Left lobe of liver (tissue), 2 donors: Measurements from ENCODE around the gene FOLR3. TPM values are rescaled to one million over a fixed set of nuclear protein-coding genes. Genes with fewer than 3 reads are reported as not detected.
"Not testable (repeated sequence)": the region's sequence is repeated elsewhere in the genome, so short reads cannot be mapped to it uniquely, and the experiment has no call there.

ENCODE experiments used
- ATAC-seq: fragments of 200-7000 bp; cut with Tn5 transposase; one replicate; pipeline ENCODE4 v1.9.1; 2020; ENCODE audit warnings: mild to moderate bottlenecking, moderate library complexity
- DNase-seq: peaks from one replicate; pipeline ENCODE4 v3.0.0-alpha.2; 2020; ENCODE audit warnings: low spot score
- total RNA-seq: library from RNA; stranded (reverse); gene quantifications from one replicate; pipeline ENCODE4 v1.2.1, GENCODE V29; 2021
- donor health status: DM: no; HTN: no; CAD: no; lungs with moderate emphysema.
- donor health status: DM: no; HTN: yes; CAD: no.

FOLR3 gene
- total RNA-seq, 1 donor from 2014 or later = 0.81 TPM

DNA sequence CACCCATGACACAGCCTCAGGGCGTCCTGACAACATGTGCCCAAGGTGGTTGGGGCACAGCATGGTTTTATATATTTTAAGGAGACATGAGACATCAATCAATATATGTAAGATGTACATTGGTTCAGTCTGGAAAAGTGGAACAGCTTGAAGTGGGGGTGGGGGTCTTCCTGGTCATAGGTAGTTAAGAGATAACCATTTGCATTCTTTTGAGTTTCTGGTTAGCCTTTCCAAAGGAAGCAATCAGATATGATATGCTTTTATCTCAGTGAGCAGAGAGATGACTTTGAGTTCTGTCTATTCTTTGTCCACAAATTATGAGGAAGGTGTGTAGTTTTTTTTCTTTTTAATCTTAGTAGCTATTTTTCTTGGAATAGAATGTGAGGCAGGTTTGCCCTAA, 12.9 kb upstream of the FOLR3 start:
- ATAC-seq = no peak
- no peak for DNase-seq

DNA sequence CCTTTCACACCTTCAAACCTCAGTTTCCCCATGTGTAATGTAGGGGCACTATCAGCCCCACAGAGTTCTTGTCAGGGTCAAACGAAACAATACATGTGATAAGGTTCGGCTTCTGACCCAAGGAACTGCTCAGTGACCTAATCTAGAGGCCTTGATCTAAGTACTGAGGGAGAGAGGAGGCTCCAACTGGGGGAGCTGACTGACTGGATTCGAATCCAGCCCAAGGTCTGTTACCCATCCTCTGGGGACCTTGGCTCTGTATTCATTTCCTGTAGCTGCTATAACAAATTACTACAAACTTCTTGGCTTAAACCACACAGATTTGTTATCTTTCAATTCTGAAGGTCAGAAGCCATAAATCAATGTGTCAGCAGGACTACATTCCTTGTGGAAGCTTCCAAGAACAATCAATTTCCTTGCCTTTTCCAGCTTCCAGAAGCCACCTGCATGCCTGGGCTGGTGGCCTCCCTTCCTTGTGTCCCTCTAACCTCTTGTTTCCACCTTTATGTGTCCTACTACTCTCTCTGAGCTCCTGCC, 12.3 kb upstream of the FOLR3 start:
- ATAC-seq (no peak), DNase-seq (no peak)

DNA sequence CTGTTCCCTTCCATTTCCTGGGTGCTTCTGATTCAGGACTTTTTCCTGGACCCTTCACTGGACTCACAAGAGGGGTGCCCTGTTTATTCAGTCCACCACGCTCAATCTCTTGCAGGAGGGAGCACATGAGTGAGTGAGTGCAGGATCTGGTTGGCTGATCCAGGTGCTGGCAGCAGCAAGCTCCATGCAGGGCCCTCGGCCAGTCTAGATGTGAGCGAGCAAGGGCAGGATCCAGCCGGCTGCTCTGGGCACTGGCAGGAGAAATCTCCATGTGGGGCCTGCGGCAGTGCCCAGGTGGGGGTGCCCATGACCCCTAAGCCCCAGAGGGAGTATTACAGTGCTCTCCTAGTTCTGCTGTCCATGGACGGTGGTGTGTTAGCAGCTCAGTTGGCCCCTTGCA, 11.5 kb upstream of the FOLR3 start:
- ATAC-seq (no peak), DNase-seq (no peak)

DNA sequence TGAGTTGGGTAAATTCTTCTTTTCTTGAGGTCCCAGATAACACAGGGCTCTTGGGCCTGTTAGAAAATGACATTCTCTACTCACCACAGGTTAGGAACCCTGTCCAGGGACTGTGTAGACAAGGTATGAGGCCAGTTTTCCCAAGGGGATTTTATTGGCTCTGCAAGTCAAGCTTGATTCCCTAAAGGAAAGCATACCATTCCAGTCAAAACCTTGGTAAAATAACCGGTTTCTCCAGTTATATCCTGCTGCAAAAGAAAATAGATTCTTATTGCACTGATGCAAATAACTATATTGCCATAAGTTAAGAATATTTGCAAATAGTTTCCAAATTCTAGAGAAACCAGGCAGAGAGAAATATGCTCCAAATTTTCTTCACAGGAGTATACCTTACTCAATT, 9.6 kb upstream of the FOLR3 start:
- DNase-seq (no peak), ATAC-seq (no peak)

DNA sequence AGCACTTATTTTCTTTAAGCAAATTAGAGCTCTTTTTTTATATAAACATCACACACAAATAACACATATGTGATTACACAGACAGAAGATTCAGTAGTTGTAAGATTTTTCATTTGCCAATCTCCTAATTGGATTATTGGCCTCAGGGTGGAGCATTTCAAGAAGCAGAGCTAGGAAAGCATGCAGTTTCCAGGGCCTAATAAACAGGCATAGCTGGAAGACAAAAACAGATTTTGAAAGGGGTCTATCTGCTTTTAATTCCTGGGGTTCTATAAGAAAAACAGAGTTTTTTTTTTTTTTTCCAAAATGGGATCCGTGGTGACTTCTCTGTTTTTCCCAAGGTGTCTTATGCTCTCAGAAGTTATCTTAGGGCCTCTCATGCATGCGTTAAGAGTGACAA, 7.6 kb upstream of the FOLR3 start:
- DNase-seq = no peak
- ATAC-seq = no peak

DNA sequence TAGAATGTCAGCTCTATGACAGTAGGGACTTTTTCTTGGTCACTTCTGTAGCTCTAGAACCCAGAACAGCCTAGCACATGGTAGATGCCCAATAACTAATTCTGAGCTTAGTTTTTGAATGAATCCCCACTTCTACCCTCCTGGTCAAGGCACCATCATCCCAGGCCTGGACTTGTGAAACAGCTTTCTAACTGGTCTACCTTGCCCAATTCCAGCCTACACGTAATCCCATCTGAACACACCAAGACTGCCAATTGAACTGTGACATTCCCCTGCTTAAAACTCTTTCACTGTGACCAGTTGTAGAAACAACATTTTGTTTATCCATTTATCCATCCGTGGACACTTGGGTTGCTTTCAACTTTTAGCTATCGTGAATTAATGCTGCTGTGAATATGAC, 6.1 kb upstream of the FOLR3 start:
- ATAC-seq (no peak), DNase-seq (no peak)

DNA sequence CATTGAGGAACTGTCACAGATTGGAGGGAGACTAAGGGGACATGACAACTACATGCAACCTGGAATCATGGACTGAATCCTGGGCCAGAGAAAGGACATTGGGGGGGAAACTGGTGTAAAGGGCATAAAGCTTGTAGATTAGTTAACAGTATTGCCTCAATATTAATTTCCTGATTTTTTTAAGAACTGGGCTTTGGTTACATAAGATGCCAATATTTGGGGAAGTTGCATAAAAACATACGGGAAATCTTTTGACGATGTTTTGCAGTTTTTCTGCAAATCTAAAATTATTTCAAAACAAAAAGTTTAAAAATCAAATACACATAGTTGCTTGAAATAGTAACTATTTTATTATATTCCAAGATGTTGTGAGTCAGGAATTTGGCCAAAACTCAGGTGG, 2.9 kb upstream of the FOLR3 start:
- DNase-seq (no peak), ATAC-seq (no peak)

DNA sequence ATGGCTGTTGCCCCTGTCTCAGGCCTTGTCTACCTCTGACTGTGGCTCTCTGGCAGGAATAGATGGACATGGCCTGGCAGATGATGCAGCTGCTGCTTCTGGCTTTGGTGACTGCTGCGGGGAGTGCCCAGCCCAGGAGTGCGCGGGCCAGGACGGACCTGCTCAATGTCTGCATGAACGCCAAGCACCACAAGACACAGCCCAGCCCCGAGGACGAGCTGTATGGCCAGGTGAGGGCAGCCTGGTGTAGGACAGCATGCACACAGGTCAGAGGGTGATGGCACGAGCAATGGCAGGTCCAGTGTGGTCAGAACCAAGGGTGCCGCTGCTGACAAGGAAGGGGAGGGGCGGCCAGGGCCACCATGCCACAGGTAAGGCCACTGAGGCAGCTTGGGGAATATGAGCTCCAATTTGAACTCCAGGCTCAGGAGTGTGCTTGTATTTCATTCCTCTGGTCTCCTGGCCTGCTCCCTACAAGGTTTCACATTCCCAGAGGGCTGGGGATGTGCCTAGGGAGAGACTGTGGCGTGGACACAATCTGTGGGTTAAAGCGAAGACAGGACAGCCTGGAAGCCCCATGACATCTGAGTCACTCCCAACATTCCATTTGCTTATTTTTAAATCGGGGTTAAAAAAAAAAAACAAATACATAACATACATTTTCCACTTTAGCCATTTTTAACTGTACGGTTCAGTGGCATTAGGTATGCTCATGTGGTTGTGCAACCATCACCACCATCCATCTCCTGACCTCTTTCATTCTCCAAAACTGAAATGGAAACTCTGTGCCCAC, 562 bp downstream of the FOLR3 start:
- DNase-seq (no peak), ATAC-seq (no peak)

DNA sequence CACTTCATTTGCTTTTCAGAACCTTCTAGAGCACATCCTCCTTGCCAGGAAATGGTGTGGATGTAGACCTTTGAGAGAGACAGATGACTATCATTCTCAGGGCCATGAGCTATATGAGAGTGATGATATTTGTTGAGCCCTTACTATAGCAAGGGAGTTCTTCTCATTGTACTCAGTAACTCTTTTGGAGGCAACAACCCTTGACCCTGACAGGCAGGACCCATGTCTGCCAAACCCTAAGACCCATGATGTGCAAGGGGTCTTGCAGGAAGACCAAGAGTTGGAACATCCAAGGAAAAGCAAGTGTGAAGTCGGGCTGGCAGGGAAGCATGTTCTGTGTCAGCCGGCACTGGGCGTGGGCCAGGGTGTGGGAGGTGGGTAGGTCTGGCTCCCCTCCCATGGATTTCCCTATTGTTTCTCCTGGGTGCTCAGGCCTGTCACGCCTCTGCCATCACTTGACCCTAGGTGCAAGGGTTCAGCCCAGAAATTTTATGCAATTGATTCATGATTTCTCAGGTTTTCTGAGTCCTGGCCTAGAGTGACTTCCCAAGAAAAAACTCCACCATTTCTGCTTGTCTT, 1.2 kb downstream of the FOLR3 start:
- DNase-seq (no peak), ATAC-seq (no peak)

DNA sequence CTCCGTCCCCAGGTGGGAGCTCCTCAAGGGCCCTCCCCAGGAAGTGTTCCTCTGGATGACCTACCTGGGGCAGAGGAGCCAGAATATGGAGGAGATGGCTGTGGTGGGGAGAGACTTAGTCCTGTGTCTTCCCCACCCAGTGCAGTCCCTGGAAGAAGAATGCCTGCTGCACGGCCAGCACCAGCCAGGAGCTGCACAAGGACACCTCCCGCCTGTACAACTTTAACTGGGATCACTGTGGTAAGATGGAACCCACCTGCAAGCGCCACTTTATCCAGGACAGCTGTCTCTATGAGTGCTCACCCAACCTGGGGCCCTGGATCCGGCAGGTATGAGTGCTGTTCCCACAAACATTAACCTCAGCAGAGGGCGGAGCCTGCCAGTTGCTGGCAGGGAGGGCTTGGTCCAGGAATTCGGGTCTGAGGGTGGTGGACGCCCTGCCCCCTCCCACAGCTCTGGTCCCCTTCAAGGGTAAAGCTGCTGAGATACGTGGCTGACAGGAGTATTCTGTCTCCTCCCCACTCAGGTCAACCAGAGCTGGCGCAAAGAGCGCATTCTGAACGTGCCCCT, 3.4 kb downstream of the FOLR3 start:
- ATAC-seq (no peak), DNase-seq (no peak)

DNA sequence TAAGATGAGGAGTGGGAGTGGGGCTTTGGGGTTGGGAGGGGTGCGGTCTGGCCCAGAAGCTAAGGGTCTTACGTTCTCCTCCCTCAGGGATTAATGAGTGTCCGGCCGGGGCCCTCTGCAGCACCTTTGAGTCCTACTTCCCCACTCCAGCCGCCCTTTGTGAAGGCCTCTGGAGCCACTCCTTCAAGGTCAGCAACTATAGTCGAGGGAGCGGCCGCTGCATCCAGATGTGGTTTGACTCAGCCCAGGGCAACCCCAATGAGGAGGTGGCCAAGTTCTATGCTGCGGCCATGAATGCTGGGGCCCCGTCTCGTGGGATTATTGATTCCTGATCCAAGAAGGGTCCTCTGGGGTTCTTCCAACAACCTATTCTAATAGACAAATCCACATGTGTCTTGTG, 4.0 kb downstream of the FOLR3 start:
- ATAC-seq = no peak
- no peak for DNase-seq

DNA sequence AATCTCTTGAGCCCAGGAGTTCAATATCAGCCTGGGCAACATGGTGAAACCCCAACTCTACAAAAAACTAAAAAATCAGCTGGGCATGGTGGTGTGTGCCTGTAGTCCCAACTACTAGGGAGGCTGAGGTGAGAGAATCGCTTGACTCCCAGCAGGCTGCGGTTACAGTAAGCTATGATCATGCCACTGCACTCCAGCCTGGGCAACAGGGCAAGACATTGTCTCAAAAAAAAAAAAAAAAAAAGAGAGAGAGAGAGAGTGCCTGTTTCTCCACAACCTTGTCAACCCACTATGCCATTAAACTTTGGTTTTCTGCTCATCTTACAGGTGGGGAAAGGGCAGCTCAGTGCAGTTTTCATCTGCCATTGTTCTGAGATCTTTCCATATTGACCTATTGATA, 5.1 kb downstream of the FOLR3 start:
- no peak for DNase-seq
- ATAC-seq = no peak

DNA sequence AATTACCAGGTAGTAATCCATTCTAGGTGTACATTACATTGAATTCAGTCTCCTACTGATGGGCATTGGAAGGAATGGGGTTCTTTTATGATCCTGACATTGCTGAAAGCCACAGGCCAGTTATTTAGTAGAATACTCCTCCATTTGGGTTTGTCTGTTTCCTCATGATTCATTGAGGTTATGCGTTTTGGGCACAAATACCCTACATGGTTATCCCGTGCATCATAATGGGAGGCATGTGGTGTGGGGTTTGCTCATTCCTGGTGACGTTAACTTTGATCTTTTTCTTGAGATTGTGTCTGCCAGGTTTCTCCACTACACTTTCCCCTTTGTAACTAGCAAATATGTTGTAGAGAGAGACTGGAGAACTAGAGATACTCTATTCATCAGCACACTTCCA, 5.5 kb downstream of the FOLR3 start:
- no peak for ATAC-seq
- DNase-seq = no peak

DNA sequence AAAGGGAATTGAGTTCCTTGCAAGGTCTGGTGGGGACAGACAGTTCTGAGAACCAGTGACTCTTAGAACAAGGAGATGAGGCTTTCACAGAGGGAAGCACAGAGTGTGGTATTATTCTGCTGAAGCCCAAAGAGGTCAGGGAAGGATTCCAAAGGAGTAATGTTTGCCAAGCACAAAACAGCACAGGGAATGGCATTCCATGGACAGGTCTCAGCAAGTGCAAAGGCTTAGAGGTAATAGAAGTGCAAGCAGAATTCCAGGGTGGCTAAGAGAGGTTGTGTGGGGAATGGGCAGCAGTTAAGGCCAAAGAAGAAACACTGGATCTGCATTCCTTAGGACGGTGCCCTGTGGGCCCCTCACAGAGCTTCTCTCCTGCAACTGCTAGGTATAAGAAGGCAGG, 6.6 kb downstream of the FOLR3 start:
- not testable (repeated sequence) for ATAC-seq, DNase-seq

DNA sequence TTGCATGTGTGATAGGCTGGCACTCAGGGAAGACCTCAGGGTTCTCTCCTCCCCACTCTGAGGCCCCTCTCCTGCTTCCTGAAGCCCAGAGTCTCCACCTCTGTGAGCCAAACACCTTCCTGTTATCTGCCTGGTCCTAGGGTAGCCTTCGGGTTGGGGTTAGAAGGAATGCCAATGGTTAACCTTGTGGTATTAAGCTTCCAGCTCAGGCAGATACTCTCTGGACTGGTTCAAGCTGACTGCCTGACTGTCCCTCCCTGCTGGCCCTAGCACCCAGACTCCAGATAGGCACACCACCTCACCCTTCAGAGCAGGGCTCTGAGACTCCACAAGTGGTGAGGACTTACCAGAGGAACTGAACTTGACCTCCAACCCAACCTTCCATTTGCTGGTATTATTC, 7.0 kb downstream of the FOLR3 start:
- DNase-seq, ATAC-seq: not testable (repeated sequence)

DNA sequence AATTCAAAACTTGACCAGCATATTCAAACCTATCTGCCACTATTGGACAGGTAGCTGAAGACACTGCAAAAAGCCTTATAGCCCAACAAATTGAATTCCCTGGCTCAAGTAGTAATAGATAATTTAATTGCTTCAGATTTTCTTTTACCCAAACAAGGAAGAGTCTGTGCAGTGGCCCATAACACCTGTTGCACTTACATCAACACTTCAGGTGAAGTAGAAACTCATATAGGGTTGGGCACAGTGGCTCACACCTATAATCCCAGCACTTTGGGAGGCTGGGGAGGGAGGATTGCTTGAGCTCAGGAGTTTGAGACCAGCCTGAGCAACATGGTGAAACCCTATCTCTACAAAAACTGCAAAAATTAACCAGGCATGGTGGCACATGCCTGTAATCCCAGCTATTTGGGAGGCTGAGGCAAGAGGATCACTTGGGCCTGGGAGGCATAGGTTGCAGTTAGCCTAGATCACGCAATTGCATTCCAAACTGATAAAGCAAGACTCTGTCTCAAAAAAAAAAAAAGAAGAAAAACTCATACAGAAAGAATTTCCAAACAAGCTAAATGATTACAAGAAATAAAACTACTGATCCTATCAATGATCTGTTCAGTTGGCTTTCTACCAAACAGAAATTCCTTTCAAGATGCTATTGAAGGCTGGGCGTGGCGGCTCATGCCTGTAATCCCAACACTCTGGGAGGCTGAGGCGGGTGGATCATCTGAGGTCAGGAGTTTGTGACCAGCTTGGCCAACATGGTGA, 9.5 kb downstream of the FOLR3 start:
- ATAC-seq (no peak), DNase-seq (no peak)

DNA sequence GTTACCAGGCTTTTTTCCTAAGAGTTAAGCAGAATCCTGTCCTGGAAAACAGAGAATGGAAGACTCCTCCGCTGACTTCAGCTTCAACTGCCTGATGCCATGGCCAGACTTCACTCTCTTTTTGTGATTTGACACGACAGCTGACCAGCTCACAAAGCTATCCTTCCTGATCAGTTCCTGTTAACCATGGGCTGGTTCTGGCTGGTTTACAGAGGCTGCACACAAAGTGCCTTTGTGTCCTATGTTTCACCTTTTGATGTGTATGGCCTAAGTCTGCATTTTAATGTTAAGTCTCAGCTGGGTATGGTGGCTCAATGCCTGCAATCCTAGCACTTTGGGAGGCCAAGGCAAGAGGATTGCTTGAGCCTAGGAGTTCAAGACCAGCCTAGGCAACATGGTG, 11.1 kb downstream of the FOLR3 start:
- no peak for ATAC-seq
- no peak for DNase-seq

DNA sequence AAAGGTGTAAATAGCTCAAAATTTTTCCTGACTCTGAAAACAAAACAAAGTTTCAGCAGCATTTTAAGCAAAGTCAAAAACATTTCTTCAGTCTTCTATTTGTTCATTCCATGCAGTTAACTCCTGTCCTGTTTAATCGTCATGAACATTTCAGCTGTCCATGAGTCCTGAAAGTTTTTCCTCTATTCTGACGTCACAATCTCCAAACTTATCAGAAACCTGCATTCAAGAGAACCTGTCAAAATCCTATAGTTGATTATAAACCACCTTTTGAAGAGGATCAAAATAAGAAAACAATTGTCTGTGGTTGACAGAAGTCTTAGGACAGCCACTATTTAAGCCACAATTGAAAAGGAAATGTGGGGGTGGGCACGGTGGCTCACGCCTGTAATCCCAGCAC, 15.4 kb downstream of the FOLR3 start:
- no peak for DNase-seq
- no peak for ATAC-seq

DNA sequence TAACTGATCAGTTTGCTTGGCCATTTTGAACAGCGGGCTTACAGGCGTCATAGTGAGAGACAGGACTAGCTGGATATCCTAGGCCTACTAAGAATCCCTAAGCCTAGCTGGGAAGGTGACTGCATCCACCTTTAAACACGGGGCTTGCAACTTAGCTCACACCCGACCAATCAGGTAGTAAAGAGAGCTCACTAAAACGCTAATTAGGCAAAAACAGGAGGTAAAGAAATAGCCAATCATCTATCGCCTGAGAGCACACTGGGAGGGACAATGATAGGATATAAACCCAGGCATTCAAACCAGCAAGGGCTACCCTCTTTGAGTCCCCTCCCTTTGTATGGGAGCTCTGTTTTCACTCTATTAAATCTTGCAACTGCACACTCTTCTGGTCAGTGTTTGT, 18.3 kb downstream of the FOLR3 start:
- not testable (repeated sequence) for ATAC-seq, DNase-seq

DNA sequence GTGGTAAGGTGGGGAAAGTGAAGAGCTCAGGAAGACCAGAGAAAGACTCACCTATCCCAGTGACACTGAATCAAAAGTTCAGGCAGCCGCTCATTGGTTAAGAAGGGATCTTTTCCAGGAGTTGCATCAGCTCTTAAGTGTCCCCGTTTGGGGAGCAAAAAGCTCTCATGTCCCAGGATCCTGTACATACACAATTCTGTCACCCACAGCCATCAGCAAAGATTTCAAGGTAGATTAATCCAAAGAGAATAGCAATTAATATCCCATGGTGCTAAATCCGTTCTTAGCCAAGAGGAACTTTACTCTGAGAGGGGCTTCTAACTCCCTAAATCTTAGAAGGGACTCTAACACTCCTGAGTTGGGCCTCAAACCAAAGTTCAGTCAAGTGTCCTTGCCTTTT, 19.3 kb downstream of the FOLR3 start:
- DNase-seq (no peak), ATAC-seq (no peak)

DNA sequence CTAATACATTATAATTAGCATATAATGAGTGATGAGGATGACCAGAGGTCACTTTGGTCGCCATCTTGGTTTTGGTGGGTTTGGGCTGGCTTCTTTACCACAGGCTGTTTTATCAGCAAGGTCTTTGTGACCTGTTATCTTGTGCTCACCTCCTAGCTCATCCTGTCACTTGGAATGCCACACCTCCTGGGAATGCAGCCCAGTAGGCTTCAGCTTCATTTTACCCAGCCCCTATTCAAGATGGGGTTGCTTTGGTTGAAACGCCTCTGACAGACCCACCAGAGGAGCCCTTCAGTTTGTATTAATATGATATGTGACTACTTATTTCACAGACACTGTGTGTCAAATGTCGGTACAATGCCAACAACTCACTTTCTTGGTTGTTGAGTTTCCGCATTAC, 20.2 kb downstream of the FOLR3 start:
- DNase-seq = no peak
- ATAC-seq = no peak

DNA sequence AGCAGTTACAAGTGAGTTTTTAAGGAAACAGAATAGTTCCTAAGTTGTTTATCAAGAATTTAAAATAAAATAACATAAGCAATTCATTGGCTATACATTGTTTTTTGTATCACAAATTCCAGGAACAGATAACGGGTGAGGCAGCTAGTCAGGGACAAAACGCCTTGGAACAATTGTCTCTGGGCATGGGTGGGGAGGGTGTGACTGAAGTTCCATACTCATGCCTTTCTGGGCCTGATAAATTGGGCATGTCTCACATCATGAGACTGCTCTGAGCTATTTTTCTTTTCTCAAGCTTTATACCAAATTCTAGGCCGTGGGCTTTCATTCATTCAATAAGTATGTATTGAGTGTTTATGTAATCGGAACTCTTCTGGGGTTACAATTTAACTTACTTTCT, 21.6 kb downstream of the FOLR3 start:
- ATAC-seq (no peak), DNase-seq (no peak)
